Activated T-cell treated with anti-CD3 and anti-CD28 coated beads for 4 hours (primary cell): ENCODE measurements around the gene INPP4B.
"Not testable (repeated sequence)": the region's sequence is repeated elsewhere in the genome, so short reads cannot be mapped to it uniquely, and the experiment has no call there.

Experiments used
- DNase-seq: peaks from one replicate; pipeline ENCODE4 v3.0.0-alpha.2; 2020

INPP4B gene

DNA sequence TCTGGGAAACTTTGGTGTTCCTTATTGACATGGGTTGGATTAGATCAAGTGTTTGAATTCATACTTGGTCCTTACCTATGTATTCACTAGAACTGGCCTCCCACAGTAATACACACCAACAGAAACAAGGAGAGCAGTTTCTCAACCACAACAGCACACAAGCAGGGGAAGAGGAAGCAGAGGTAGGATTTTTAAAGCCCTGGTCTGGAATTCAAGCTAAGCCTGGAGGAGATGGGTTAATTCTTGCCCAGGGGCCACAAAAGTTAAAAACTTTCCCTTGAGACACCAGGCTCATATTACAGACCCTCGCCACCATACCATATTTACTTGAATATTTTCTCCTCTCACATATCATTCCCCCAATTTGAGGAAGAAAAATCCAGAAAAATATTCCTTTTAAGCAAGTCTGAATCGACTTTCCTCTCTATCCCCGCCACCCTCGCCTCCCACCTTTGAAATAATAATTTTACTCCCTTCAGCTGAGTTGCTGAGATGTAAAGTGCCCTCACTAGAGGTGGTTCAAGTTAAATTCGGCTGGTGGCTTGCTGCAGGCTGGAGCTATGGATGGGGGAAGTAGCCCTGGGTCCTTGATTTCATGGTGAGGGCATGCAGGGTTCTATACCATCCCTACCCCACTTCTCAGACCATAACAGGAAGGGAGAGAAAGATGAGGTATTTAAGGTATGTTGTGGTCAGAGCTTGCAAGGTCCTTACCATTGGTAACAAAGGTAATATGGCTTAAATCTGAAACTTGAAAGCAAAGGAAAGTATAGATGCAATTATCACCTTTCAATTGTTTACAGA, 440.2 kb downstream of the INPP4B start:
- no peak for DNase-seq

DNA sequence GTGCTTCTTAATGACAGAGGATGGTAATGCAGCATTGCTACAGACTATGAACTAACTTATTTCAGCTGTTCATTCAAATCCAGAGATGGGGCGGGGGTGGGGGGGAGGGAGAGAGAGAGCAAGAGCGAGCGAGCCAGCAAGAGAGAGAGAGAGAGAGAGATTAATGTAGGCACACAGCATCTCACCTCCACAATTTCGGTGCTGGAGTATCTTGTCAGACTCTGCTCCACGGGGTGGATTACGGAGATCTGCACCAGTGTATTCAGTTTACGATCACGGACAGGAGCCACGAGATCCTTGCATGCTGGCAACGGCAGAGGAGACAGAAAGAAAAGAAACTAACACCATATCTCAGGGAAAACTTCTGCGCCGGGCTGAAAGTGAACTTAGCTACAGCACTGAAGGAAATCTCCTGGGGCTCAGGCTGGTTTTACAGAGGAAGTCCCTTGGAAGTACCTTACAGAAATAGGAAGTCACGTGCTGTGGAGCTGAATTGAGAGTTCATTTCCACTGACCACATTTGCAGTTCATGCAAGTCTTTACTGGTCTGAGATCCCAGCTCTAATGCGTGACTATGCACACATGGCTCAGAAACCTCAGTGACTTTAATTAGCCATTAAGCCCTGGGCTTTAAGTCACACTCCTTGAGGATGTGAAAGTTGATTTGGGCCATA, 440.9 kb downstream of the INPP4B start:
- peak; percentile 31 for DNase-seq

DNA sequence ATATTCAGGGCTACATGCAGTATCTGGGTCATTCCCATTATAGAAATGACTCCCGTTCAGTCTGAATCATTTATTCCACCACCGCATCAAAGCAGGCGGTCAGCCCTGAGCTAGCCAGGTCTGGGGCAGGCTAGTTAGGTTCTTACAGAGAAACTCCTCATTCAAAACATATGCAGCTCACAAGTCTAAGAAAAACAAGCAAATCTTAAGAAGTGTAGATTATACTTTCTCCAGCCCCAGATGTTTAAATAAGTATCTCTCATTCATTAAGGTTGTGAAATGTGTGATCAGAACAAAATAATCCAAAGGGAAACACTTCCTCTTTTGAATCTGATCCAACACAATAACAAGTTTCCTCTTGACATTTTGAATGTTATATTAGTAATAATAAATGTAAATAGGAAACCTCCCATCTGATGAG, 441.9 kb downstream of the INPP4B start:
- DNase-seq: peak; percentile 38

DNA sequence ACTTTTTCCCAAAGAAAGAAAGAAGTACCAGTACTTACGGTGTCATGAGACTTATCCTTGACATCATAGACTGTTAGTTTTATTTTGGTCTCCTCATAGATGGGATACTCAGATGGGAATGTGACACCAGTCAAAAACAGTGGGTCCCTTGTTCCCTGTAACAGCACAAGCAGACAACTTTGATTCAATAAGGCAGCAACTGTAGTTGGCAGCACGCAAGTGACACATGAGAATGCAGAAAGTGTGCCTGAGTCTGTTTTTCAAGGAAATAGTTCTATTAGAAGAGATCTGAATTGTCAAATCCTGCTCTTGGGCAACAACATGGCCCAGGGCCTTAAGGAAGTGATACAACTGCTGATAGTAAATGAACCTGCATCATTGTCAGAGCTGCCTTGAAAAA, 443.2 kb downstream of the INPP4B start:
- no peak for DNase-seq

DNA sequence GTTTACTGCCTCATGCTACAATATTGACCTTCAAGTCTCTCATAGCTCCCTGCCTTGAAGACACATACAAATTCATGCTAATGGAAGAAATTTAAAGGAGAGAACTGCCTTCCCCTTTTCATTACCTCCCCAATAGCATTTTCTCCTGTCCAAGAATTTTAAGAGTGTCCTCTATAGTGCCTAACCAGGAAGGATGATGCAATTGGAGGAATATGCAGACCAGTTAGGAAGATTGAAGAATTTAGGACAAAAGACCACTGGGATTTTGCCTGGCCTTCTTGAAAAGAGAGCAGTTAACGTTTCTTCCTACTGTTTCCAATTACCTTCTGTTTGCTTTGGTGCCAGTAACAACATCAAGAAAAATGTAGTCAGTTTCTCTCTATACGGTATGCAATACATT, 443.9 kb downstream of the INPP4B start:
- DNase-seq: no peak

- not testable (repeated sequence) for DNase-seq
These were observed 448.6 kb downstream of the INPP4B start for GRCh38 chr4:142397364-142397991.

GRCh38 chr4:142396279-142396678, 449.8 kb downstream of the INPP4B start:
- DNase-seq: no peak

DNA sequence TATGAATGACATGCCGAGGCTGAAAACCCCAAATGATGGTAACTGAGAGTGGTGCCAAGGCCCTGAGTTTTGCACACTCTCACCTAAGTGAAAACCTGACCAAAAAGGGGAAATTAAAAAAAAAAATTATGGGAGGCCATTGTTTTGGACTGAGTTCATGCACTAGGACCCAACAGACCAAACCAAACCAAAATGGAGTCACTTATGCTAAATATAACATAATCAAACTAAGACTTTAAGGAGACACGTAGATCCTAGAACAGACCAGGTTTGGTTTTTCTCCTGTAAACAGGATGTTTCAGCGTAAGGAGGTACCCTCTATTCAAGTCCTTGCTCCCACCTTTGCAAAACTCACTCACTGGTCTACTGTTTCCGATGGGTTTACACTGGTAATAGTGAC, 453.0 kb downstream of the INPP4B start:
- DNase-seq: no peak

GRCh38 chr4:142386856-142387255, 459.2 kb downstream of the INPP4B start:
- DNase-seq: no peak

GRCh38 chr4:142386449-142386848, 459.7 kb downstream of the INPP4B start:
- DNase-seq: no peak

- no peak for DNase-seq
These were observed 462.2 kb downstream of the INPP4B start for GRCh38 chr4:142383800-142384470.

GRCh38 chr4:142383354-142383753, 462.7 kb downstream of the INPP4B start:
- no peak for DNase-seq

DNA sequence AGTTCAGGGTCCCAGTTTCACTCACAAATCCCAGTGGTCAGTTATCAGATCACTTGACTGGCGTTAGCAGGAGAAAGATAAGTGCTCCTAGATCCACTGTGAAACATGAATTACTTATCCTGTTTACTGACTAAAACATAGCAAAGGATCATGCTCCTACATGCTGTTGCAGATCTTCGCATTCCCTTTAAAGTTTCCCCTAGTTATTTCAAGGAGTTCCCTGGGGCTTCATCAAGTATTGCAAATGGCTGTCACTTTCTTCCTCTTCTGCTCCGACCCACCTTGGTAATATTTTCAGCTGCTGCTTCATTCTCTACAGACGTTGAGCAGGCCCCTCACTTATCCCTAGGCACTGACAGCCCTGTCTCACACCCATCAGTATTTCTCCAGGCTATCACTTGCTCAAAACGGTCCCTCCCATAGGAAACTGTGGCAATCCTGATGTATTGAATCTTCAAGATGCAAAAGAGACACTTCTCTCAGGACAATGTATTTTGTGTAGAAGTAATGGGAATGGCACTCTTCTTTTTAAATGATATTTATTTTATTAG, 466.0 kb downstream of the INPP4B start:
- DNase-seq: no peak

DNA sequence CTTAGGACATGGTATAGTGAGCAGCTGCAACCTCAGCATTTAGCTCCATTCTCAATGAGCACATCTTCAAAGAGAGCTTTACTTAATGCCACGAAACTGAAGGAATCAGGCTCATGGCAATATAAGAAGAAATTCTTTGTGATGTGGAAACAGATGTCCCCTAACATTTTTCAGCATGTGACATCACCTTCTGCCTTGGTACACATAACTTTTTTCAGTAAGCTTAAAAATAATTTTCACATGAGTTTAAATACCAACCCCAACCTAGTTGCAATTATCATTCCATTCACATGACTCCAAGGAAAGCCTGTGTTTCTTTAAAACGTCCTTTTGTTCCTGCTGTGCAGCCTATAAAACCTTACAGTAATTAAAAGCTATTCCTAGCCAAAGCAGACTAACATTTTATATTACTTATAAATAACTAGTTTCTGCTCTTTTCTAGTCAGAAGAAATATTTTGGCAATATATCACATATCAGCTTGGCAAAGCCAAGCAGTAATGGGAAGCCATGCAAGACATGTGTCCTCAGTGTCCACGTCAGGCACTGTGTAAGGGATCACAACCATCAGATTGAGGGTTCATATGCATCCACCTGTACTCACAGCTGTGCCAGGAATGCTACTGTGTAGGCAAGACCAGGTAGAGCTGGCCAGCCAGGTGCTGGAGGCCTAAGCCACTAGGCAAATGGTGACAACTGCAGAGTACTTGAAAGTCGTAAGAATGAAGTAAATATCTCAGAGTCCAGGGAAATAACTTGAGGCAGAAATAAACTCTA, 466.6 kb downstream of the INPP4B start:
- DNase-seq: no peak

GRCh38 chr4:142378179-142378578, 467.9 kb downstream of the INPP4B start:
- no peak for DNase-seq

- no peak for DNase-seq
These were observed 468.6 kb downstream of the INPP4B start for GRCh38 chr4:142377342-142378091.

- DNase-seq: no peak
These were observed 469.9 kb downstream of the INPP4B start for GRCh38 chr4:142376204-142376603.

- no peak for DNase-seq
These were observed 472.5 kb downstream of the INPP4B start for GRCh38 chr4:142373610-142374009.

- no peak for DNase-seq
These were observed 473.4 kb downstream of the INPP4B start for GRCh38 chr4:142372530-142373260.

GRCh38 chr4:142369141-142369540, 477.0 kb downstream of the INPP4B start:
- DNase-seq: no peak
